ENCODE measurements around the gene FSHR. TPM values are rescaled to one million over a fixed set of nuclear protein-coding genes. Genes with fewer than 3 reads are reported as not detected.

FSHR gene
- under 0.01 TPM in 1 of 2 replicates, not detected in the other for total RNA-seq

GRCh38 chr2:49154140-49154539, at the start of gene FSHR:
Gene FSHR (minus strand): TSS chr2:49154515. CDS start chr2:49154417, 98 bp downstream.

